ENCODE measurements around the gene ITGAE.
"Not testable (repeated sequence)": the region's sequence is repeated elsewhere in the genome, so short reads cannot be mapped to it uniquely, and the experiment has no call there.

Gene ITGAE

DNA sequence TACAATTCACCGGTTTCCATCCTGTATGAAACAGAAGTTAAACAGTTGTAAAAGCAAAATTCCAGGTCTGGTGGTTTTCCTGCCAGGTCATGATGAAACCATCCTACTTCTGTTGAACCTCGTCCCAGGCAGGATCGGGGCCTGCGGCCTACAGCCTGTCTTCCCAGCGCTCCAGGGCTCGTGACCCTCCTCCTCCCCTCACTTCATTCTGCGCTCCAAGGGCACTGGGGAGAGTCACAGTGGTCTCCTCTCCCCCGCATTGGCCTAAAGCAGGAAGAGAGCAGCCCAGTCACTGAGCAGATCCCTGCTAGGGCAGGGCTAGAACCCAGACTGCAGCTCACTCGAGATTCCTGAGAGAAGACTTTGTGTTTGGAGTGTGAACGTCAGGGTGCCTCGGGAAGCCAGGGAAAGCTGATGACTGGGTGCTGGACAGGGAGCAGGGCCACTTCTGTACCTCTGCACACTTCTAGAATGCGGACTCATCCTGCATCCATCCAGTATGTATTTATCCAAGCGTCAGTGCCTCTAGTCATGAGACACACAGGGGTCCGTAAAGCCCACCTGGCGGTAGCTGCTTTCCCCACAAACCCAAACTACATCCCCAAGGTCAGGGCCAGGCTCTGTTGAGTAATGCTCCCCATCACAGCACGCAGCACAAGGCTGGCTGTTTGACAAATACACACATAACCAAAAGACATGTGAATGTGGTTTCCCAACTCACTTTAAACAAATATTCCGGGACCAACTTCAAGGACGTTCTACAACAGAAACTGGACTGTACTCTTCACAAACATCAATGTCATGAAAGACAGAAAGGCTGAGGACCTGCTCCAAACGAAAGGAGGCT is 1.7 kb upstream of the ITGAE start:
- peak overlapping the region; percentile 67 for H3K27ac ChIP-seq (ENCODE audit: low read length)
- H3K4me1 ChIP-seq (ENCODE audit: control insufficient read depth in 1 of 2, insufficient read depth in 2 of 2, low read length in 2 of 2) = peaks cover 0 to 6% of the 10 kb centered on the region in 2 donors
- H3K9me3 ChIP-seq (ENCODE audit: control insufficient read depth in 1 of 2, low read length in 2 of 2) = no peaks in the 10 kb centered on the region
- H3K27me3 ChIP-seq (ENCODE audit: low read depth, low read length) = no peaks in the 10 kb centered on the region
- peaks cover 2 to 7% of the 10 kb centered on the region in 2 donors for H3K36me3 ChIP-seq (ENCODE audit: control insufficient read depth in 1 of 2, insufficient read depth in 2 of 2, low read length in 2 of 2)
- H3K4me3 ChIP-seq (ENCODE audit: low read depth in 1 of 2, low read length in 2 of 2) = no peak overlapping the region

DNA sequence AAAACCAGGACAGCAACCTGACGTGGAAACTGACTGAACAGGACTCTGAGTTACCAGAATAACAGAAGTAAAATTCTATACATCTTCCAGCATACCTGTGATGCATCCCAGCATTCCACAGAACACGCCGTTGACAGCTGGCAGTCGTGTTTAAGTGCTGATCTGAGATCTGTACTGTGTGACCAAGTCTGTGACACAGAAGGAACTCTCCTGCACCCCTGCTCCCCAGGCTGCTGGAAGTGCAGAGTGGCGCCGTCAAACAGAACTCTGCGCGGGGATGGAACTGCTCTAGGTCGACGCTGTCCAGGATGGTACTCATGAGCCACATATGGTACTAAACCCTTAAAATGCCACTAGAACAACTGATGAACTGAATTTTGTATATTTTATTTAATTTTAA is 804 bp upstream of the ITGAE start:
- Histone ChIP-seq H3K27me3 (ENCODE audit: low read depth, low read length) (no peaks in the 10 kb centered on the region), H3K27ac (ENCODE audit: low read length) (peak overlapping the region; percentile 67), H3K4me3 (ENCODE audit: low read depth in 1 of 2, low read length in 2 of 2) (no peak overlapping the region), H3K9me3 (ENCODE audit: control insufficient read depth in 1 of 2, low read length in 2 of 2) (no peaks in the 10 kb centered on the region), H3K4me1 (ENCODE audit: control insufficient read depth in 1 of 2, insufficient read depth in 2 of 2, low read length in 2 of 2) (peaks cover 0 to 6% of the 10 kb centered on the region in 2 donors), H3K36me3 (ENCODE audit: control insufficient read depth in 1 of 2, insufficient read depth in 2 of 2, low read length in 2 of 2) (peaks cover 0 to under 1% of the 10 kb centered on the region in 2 donors)

DNA sequence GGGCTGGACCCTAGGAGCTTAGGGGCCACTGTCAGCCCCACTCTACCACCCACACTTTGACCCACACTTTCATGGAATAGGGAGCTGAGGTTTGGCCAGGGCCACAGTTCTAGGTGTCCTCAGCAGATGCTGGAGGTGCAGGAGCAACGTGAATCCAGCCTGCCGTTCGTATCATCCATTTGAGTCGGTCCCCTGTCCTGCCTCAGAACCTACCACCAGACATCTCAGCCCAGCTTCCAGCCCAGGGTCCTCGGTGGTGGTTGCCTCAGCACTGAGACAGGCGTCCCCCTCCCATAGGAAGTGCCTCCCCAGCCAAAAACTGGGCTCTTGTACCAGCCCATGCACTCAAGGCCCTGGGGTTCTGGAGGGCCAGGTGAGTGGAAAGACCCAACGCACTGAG is 359 bp upstream of the ITGAE start:
- H3K36me3 ChIP-seq (ENCODE audit: control insufficient read depth in 1 of 2, insufficient read depth in 2 of 2, low read length in 2 of 2) = no peaks in the 10 kb centered on the region
- H3K27ac ChIP-seq (ENCODE audit: low read length) = no peak overlapping the region
- H3K9me3 ChIP-seq (ENCODE audit: control insufficient read depth in 1 of 2, low read length in 2 of 2) = no peaks in the 10 kb centered on the region
- H3K4me1 ChIP-seq (ENCODE audit: control insufficient read depth in 1 of 2, insufficient read depth in 2 of 2, low read length in 2 of 2) = peaks cover 0 to 6% of the 10 kb centered on the region in 2 donors
- H3K4me3 ChIP-seq (ENCODE audit: low read depth in 1 of 2, low read length in 2 of 2) = no peak overlapping the region
- no peaks in the 10 kb centered on the region for H3K27me3 ChIP-seq (ENCODE audit: low read depth, low read length)

DNA sequence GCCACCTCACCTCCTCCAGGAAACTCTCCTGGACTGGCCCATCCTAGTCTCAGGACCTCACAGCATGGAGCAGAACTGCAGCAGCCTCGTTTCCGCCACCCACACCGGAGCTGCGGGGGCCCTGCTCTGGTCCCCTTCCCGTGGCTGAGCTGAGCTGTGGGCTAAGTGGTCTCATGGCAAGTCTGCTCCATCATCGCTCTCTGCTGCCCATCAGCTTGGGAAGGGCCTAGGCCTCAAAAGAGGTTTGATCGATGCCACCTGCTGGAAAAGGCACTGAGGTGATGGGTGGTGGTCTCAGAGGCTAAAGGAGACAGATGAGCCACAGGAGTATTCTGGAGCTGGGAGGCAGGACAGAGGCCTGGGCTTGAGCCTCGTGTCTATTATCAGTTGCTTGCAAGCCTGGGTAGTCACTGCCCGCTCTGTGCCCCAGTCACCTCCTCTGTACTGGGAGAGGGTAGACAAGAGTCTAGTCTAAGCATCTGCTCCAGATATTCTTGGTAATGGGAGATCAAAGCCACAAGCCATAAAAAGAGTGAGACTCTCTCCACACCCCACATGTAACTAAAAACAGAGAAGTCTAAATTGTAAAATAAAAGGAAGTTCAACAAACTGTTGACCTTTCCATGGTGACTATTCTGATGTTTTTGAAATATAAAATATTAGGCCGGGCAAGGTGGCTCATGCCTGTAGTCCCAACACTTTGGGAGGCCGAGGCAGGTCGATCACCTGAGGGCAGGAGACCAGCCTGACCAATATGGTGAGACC is 1.6 kb downstream of the ITGAE start:
- Histone ChIP-seq H3K4me1 (ENCODE audit: control insufficient read depth in 1 of 2, insufficient read depth in 2 of 2, low read length in 2 of 2) (peaks cover 0 to 6% of the 10 kb centered on the region in 2 donors), H3K27ac (ENCODE audit: low read length) (no peak overlapping the region), H3K27me3 (ENCODE audit: low read depth, low read length) (no peaks in the 10 kb centered on the region)

DNA sequence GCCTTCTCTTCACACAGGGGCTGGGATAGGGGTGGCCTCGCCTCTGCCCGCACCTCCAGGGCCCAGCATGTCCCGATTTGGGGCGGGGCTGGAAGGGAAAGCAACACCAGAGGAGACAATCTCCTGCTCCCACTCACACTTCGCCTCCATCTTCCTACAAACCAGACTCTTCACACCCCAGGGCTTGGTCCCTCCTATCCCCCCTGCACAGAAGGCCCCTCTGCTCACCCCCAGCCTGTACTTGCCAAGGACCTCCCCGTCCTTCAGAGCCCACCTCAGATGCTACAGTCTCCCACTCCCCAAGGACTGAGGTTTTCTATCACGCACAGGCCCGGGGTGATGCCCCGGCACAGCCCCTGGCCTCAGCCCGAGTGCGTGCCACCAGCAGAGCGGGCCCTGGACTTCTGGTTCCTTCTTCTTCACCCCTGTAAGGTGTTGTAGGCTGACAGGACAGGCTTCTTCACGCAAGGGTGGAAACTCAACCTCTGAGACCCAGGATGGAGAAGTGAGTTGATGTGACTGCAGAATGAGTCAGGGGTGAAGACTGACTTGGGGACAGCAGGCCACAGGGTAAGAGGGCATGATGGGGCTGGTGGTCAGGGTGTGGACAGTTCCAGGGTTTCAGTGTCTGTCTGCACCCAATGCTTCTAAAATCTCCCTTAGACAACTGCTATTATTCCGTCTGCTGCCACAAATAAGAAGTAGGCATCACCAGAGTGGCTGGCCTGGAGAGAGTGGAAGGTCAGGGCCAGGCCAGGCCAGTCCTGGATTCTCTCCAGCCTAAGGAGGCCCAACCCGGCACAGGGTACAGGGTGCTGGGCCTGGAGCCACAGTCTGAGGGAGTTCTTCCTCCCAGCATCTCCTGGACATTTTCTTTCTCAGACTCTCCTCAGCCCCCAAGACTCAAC is 2.5 kb downstream of the ITGAE start:
- Histone ChIP-seq H3K27ac (ENCODE audit: low read length) (no peak overlapping the region), H3K27me3 (ENCODE audit: low read depth, low read length) (no peaks in the 10 kb centered on the region), H3K36me3 (ENCODE audit: control insufficient read depth in 1 of 2, insufficient read depth in 2 of 2, low read length in 2 of 2) (no peaks in the 10 kb centered on the region), H3K4me1 (ENCODE audit: control insufficient read depth in 1 of 2, insufficient read depth in 2 of 2, low read length in 2 of 2) (peaks cover 0 to 6% of the 10 kb centered on the region in 2 donors), H3K4me3 (ENCODE audit: low read depth in 1 of 2, low read length in 2 of 2) (no peak overlapping the region), H3K9me3 (ENCODE audit: control insufficient read depth in 1 of 2, low read length in 2 of 2) (no peaks in the 10 kb centered on the region)

More for the DNA sequence above, 1.6 kb downstream of the ITGAE start:
- H3K36me3 ChIP-seq (ENCODE audit: control insufficient read depth in 1 of 2, insufficient read depth in 2 of 2, low read length in 2 of 2) = no peaks in the 10 kb centered on the region
- no peaks in the 10 kb centered on the region for H3K9me3 ChIP-seq (ENCODE audit: control insufficient read depth in 1 of 2, low read length in 2 of 2)
- no peak overlapping the region for H3K4me3 ChIP-seq (ENCODE audit: low read depth in 1 of 2, low read length in 2 of 2)

DNA sequence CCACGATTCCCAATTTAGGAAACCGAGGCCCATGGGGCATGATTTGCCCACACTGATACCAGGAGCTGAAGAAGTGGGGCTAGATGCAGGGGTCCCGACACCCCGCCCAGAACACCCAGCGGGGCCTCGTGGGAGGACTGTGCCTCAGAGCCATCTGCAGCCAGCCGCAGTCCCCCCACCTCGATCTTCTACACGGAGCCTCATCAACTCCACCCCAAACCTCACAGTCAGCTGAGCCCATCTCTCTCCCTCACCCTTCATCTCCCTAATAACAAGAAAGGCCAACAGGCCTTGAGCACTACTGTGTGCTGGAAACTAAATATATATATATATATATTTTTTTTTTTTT is 4.2 kb downstream of the ITGAE start:
- Histone ChIP-seq H3K27ac (ENCODE audit: low read length) (no peak overlapping the region), H3K36me3 (ENCODE audit: control insufficient read depth in 1 of 2, insufficient read depth in 2 of 2, low read length in 2 of 2) (no peaks in the 10 kb centered on the region), H3K4me1 (ENCODE audit: control insufficient read depth in 1 of 2, insufficient read depth in 2 of 2, low read length in 2 of 2) (no peaks in the 10 kb centered on the region), H3K4me3 (ENCODE audit: low read depth in 1 of 2, low read length in 2 of 2) (no peak overlapping the region), H3K27me3 (ENCODE audit: low read depth, low read length) (no peaks in the 10 kb centered on the region), H3K9me3 (ENCODE audit: control insufficient read depth in 1 of 2, low read length in 2 of 2) (no peaks in the 10 kb centered on the region)

DNA sequence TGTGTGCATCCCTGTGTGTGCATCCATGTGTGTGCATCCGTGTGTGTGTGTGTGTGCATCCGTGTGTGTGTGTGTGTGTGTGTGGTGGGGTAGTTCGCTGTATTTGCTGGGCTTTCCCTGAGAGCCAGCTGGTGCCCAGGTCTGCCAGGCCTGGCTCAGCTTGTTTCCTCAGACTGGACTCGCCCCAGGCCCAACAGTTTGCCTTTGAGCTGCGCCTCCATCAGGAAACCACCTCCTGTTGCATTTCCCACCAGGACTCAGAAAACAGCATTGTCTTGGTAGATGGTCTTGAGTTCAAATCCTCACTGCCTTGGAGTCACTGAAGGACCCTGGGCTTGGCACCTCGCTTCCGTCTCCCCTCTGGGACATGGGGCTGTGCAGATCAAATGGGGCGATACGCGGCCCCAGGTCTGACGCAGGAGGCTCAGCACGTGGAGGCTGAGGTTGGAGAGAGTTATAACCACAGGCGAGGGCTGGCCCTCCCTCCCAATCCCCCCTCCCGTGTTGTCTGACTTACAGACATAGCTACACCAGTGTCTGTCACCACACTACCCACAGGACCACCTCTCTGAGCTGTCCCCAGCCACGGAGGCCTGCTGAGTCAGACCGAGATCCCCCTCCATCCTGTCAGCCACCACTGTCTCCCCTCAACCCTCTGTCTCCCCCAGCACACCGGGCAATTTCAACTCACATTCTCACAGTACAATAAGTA is 4.7 kb downstream of the ITGAE start:
- Histone ChIP-seq H3K27ac (ENCODE audit: low read length) (no peak overlapping the region), H3K4me3 (ENCODE audit: low read depth in 1 of 2, low read length in 2 of 2) (no peak overlapping the region)

DNA sequence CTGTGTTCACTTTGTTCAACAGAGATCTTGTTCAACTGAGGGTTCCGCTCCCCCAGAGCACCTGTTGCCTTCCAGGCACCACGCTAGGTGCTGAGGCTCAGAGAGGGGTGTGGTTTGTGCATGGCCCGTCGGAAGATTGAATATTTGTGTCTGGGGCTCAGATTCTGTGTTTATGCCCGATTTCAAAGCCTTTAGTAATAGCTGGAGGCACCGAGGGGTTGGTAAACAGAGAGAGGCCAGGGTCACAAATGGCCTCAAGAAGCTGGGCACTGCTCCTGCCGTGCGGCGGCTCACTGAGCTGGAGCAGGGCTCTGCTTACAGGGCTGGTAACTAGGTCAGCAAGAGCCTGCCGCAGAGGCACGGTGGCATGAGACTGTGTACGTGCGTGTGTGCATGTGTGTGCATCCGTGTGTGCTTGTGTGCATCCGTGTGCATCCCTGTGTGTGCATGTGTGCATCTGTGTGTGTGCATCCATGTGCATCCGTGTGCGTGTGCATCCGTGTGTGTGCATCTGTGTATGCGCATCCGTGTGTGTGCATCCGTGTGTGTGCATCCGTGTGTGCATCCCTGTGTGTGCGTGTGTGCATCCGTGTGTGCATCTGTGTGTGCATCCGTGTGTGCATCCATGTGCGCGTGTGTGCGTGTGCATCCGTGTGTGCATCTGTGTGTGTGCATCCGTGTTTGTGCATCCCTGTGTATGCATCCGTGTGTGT is 5.4 kb downstream of the ITGAE start:
- Histone ChIP-seq H3K27ac (ENCODE audit: low read length) (no peak overlapping the region), H3K4me3 (ENCODE audit: low read depth in 1 of 2, low read length in 2 of 2) (no peak overlapping the region), H3K9me3 (ENCODE audit: control insufficient read depth in 1 of 2, low read length in 2 of 2) (no peaks in the 10 kb centered on the region), H3K27me3 (ENCODE audit: low read depth, low read length) (no peaks in the 10 kb centered on the region), H3K4me1 (ENCODE audit: control insufficient read depth in 1 of 2, insufficient read depth in 2 of 2, low read length in 2 of 2) (no peaks in the 10 kb centered on the region), H3K36me3 (ENCODE audit: control insufficient read depth in 1 of 2, insufficient read depth in 2 of 2, low read length in 2 of 2) (no peaks in the 10 kb centered on the region)

More for the DNA sequence above, 4.7 kb downstream of the ITGAE start:
- Histone ChIP-seq H3K4me1 (ENCODE audit: control insufficient read depth in 1 of 2, insufficient read depth in 2 of 2, low read length in 2 of 2) (no peaks in the 10 kb centered on the region), H3K27me3 (ENCODE audit: low read depth, low read length) (no peaks in the 10 kb centered on the region), H3K36me3 (ENCODE audit: control insufficient read depth in 1 of 2, insufficient read depth in 2 of 2, low read length in 2 of 2) (no peaks in the 10 kb centered on the region), H3K9me3 (ENCODE audit: control insufficient read depth in 1 of 2, low read length in 2 of 2) (no peaks in the 10 kb centered on the region)

DNA sequence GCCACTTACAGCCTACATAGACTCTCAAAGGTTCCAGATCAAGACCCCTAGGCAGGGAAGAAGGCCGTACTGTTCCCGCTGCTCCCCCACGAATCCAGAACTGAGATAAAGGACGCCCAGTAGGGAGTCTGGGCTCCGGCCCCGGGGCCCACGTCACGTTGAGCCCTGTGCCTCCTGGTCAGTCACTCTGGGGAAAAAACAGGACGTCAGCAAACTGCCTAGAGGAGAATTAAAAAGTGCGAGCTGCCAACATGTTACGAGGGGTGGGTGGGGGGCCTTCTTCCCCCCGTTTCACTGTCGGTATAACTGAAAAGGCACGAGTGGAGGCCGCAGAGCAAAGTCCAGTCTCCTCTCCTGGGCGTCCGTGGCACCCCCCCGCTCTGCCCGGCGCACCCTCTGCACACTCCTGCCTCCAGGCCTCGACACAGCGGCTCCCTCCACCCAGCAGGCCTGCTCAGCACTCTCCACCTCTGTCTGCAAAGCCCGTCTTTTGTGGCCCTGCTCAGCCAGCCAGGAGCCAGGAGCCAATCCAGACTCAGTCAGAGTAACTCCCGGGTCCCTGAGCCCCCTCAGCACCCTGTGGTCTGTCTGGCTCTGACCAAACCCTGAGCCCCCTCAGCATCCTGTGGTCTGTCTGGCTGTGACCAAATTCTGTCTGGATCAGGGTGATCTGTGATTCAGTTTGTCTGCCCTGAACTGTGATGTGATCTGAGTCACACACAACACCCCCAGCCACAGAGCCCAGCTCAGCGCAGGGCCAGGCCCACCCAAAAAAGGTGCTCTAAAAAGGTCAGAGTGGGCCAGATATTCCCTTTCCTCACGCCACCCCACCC is 6.2 kb downstream of the ITGAE start:
- Histone ChIP-seq H3K27ac (ENCODE audit: low read length) (no peak overlapping the region), H3K36me3 (ENCODE audit: control insufficient read depth in 1 of 2, insufficient read depth in 2 of 2, low read length in 2 of 2) (no peaks in the 10 kb centered on the region), H3K9me3 (ENCODE audit: control insufficient read depth in 1 of 2, low read length in 2 of 2) (no peaks in the 10 kb centered on the region), H3K27me3 (ENCODE audit: low read depth, low read length) (no peaks in the 10 kb centered on the region), H3K4me1 (ENCODE audit: control insufficient read depth in 1 of 2, insufficient read depth in 2 of 2, low read length in 2 of 2) (no peaks in the 10 kb centered on the region), H3K4me3 (ENCODE audit: low read depth in 1 of 2, low read length in 2 of 2) (no peak overlapping the region)

DNA sequence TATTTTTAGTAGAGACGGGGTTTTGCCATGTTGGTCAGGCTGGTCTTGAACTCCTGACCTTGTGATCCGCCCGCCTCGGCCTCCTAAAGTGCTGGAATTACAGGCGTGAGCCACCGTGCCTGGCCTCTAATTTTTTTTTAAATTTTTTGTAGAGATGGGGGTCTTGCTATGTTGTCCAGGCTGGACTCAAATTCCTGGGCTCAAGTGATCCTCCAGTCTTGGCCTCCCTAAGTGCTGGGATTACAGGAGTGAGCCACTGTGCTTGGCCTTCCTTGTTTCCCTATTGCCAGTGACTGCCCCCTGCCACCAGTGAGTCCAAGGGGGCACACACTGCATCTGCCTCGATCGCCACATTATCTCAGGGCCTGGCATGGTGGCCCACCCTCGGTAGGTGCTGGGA is 6.8 kb downstream of the ITGAE start:
- H3K27ac ChIP-seq (ENCODE audit: low read length); H3K27me3 ChIP-seq (ENCODE audit: low read depth, low read length); H3K4me3 ChIP-seq (ENCODE audit: low read depth in 1 of 2, low read length in 2 of 2); H3K36me3 ChIP-seq (ENCODE audit: control insufficient read depth in 1 of 2, insufficient read depth in 2 of 2, low read length in 2 of 2); H3K9me3 ChIP-seq (ENCODE audit: control insufficient read depth in 1 of 2, low read length in 2 of 2); H3K4me1 ChIP-seq (ENCODE audit: control insufficient read depth in 1 of 2, insufficient read depth in 2 of 2, low read length in 2 of 2): not testable (repeated sequence)
